ENCODE measurements around the gene IFNGR1.
"Not testable (repeated sequence)": the region's sequence is repeated elsewhere in the genome, so short reads cannot be mapped to it uniquely, and the experiment has no call there.

IFNGR1 gene

DNA sequence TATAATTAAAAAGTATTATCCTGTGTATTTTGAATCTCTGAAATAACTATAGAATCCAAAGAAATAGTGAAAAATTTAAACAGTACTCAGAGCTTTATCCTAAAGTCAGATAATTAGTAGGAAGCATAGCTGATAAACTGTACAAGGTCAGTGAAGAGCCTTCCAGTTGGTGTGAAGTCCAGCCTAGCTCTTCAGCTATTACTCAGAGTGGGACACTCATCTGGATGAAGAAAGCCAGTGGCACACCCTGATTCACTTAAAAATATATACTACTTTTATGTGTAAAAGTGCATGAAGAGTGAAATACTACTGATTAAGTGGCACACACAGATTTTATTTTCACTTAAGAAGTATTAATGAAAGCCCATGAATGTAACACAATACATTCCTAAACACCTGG, 3.1 kb downstream of the IFNGR1 start:
- no peak overlapping the region for H3K27ac ChIP-seq

DNA sequence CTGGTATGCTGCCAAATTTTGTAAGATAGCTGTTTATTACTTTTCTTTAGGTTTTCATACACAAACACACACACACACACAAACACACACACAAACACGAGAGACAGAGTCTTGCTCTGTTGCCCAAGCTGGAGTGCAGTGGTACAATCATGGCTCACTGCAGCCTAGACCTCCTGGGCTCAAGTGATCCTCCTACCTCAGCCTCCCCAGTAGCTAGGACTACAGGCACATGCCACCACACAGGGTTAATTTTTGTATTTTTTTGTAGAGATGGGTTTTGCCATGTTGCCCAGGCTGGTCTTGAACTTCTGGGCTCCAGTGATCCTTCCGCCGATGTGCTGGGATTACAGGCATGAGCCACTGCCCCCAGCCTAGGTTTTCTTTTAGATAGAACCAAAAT, 3.6 kb downstream of the IFNGR1 start:
- H3K27ac ChIP-seq, result not testable (repeated sequence)

More for the DNA sequence above, 3.1 kb downstream of the IFNGR1 start:
- TF ChIP-seq, protein P1, sequence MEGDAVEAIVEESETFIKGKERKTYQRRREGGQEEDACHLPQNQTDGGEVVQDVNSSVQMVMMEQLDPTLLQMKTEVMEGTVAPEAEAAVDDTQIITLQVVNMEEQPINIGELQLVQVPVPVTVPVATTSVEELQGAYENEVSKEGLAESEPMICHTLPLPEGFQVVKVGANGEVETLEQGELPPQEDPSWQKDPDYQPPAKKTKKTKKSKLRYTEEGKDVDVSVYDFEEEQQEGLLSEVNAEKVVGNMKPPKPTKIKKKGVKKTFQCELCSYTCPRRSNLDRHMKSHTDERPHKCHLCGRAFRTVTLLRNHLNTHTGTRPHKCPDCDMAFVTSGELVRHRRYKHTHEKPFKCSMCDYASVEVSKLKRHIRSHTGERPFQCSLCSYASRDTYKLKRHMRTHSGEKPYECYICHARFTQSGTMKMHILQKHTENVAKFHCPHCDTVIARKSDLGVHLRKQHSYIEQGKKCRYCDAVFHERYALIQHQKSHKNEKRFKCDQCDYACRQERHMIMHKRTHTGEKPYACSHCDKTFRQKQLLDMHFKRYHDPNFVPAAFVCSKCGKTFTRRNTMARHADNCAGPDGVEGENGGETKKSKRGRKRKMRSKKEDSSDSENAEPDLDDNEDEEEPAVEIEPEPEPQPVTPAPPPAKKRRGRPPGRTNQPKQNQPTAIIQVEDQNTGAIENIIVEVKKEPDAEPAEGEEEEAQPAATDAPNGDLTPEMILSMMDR (conservative IDR thresholded peaks at IDR 0.05), result no peak

DNA sequence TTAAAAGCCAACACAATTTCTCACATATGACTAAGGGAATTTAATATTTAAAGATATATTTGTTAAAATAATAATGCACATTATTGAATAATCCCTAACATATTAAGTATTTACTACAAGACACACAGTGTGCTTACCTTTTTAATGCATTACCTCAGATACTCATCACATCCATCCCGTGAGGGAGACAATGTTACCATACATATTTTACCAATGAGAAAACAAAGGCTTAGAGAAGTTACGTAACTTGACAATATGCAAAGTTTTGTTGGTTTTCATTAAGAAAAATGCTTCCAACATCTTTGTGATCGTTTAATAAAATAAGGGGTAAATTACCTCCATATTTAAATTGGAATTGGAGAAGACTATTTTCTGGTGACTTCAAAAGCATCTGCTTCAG, 4.3 kb downstream of the IFNGR1 start:
- TF ChIP-seq, protein P1 (conservative IDR thresholded peaks at IDR 0.05), result no peak
- H3K27ac ChIP-seq, result no peak overlapping the region

DNA sequence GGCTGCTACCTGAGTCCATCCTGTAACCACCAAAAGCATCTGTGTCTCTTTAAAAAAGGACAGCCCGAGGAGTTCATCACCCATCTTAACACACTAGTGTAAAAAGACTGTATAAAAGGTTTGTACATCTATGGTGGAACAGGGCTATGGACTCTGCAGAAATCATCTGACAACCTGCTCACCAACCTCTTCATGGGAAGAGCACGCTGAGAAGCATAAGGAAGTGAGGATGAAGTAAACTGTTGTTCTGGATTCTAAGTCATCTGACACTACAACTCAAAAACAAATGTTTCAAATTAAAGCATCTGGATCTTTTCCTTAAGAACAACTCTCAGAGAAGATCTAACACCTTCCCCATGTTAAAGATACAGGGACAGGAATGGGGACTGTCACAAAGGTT, 5.4 kb downstream of the IFNGR1 start:
- H3K27ac ChIP-seq, result no peak overlapping the region
- TF ChIP-seq, protein P1 (conservative IDR thresholded peaks at IDR 0.05), result no peak

DNA sequence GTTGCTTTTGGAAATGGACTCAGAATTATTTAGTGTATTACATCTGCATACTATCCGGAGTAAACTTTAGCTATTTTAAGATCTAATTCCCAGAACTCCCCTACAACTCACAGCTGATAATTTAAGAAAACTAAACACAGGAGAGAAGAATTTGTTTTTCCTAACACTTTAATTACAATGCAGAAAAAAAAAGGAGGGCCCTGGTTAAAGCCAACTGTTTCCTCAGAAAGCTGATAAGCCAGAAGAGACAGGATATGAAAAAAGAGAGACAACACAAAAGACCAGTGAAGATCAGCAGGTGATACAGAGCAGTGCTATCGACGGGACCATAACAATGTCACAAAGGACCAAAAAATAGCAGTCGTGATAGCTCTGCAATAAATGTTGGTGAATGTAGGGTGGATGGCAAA, 5.8 kb downstream of the IFNGR1 start:
- TF ChIP-seq, protein P1 (conservative IDR thresholded peaks at IDR 0.05), result no peak

DNA sequence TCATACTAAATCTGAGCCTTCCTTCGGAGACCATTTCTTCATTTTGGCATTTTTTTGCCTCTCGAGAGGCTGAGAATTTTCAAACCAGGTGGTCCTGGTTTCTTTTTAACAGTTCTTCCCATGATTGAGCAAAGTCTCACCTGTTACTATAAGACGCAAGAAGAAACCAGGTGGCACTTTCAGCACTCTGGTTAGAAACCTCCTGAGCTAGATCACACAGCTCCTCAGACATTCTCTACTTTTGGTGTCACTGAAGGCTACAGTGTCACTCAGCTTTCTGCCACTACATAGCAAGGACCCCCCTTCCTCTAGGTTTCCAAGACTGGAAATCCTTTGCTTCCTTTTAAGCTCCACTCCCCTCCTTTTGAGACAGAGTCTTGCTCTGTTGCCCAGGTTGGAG, 7.3 kb downstream of the IFNGR1 start:
- TF ChIP-seq, protein P1 (conservative IDR thresholded peaks at IDR 0.05), result no peak
- no peak overlapping the region for H3K27ac ChIP-seq

More for the DNA sequence above, 5.8 kb downstream of the IFNGR1 start:
- H3K27ac ChIP-seq, result peak overlapping the region; percentile 8; the same call in 1 of the 2 replicates

DNA sequence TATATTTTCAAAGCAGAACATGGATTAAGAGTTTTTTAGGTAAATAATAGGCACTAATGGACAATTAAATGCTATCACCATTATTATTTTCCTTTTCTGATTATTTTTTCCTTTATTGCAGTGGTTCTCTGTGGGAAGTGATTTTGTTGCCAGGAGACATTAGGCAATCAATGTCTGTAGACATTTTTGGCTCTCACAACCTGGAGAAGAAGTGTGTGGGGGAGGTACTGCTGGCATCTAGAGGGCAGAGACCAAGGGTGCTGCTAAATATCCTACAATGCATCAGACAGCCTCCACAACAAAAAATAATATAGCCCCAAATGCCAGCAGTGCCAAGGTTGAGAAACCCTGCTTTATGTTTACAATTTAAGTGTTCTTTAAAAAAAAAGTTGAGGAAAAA, 8.3 kb downstream of the IFNGR1 start:
- TF ChIP-seq, protein P1 (conservative IDR thresholded peaks at IDR 0.05), result no peak
- H3K27ac ChIP-seq, result peak overlapping the region; percentile 36; the same call in 1 of the 2 replicates

DNA sequence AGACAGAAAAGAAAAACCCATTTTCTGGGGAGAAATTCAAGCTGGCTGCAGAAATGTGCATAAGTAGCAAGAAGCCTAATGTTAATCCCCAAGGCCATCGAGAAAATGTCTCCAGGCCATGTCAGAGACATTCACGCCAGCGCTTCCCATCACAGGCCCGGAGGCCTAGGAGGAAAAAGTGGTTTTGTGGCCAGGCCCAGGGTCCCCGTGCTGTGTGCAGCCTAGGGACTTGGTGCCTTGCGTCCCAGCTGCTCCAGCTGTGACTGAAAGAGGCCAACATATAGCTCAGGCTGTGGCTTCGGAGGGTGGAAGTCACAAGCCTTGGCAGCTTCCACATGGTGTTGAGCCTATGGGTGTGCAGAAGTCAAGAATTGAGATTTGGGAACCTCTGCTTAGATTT, 10.9 kb downstream of the IFNGR1 start:
- TF ChIP-seq, protein P1 (conservative IDR thresholded peaks at IDR 0.05), result no peak
- no peak overlapping the region for H3K27ac ChIP-seq

DNA sequence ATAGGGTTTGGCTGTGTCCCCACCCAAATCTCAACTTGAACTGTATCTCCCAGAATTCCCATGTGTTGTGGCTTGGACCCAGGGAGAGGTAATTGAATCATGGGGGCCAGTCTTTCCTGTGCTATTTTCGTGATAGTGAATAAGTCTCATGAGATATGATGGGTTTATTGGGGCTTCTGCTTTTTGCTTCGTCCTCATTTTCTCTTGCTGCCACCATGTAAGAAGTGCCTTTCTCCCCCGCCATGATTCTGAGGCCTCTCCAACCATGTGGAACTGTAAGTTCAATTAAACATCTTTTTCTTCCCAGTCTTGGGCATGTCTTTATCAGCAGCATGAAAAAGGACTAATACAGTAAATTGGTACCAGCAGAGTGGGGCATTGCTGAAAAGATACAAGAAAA, 11.7 kb downstream of the IFNGR1 start:
- not testable (repeated sequence) for H3K27ac ChIP-seq

Data from VCaP (cell line).